H1 (cell line): Measurements from ENCODE around the gene ADH1B. TPM values are rescaled to one million over a fixed set of nuclear protein-coding genes. Genes with fewer than 3 reads are reported as not detected.

Source experiments
- BRCA1 ChIP-seq: IDR thresholded peaks from 2 replicates; pipeline ENCODE4 v1.6.1; 2012; ENCODE audit warnings: low read depth, low read length, improper control_type of control experiment
- CREB1 ChIP-seq: IDR thresholded peaks from 2 replicates; pipeline ENCODE4 v1.6.1; 2012; ENCODE audit warnings: inconsistent platforms
- NANOG ChIP-seq: IDR thresholded peaks from 2 replicates; pipeline ENCODE4 v1.6.1; 2011; ENCODE audit warnings: low read length, low read depth, mild to moderate bottlenecking, inconsistent platforms; ENCODE audit not compliant: insufficient read depth, poor library complexity, severe bottlenecking
- POLR2A ChIP-seq, 2 experiments: IDR thresholded peaks; 1 replicate in 1 of 2; 2 replicates in 1 of 2; pipeline ENCODE4 v1.6.1; 2011; ENCODE audit warnings: low read depth in 2 of 2, low read length in 2 of 2, mild to moderate bottlenecking in 2 of 2; ENCODE audit errors: control extremely low read depth in 1 of 2
- RBBP5 ChIP-seq: IDR thresholded peaks from 2 replicates; pipeline ENCODE4 v1.7.1; 2012; ENCODE audit warnings: low read depth, mild to moderate bottlenecking, inconsistent platforms, low read length, moderate library complexity, borderline replicate concordance
- RFX5 ChIP-seq: IDR thresholded peaks from 2 replicates; pipeline ENCODE4 v1.6.1; 2011; ENCODE audit warnings: low read depth, low read length, improper control_type of control experiment, borderline replicate concordance
- TBP ChIP-seq: IDR thresholded peaks from 2 replicates; pipeline ENCODE4 v1.6.1; 2011; ENCODE audit warnings: low read depth, low read length, improper control_type of control experiment
- ZNF274 ChIP-seq: IDR thresholded peaks from 2 replicates; pipeline ENCODE4 v1.7.0; 2012; ENCODE audit warnings: low read length, borderline replicate concordance; ENCODE audit errors: extremely low read depth
- polyA plus RNA-seq, 7 experiments: library from polyadenylated mRNA; depleted of rRNA in 3 of 7; stranded (reverse) in 5 of 7; unstranded in 2 of 7; fragments of >200 nt in 5 of 7; fragments of 200-250 nt in 2 of 7; gene quantifications; 1 replicate in 5 of 7; 2 replicates in 1 of 7; 4 replicates in 1 of 7; pipeline versions ENCODE4 v1.2.1 to v1.2.3, GENCODE V29; 2011 to 2013; ENCODE audit warnings: missing spikeins in 2 of 7, mixed read lengths in 2 of 7
- total RNA-seq: library from RNA; stranded (reverse); fragmentation: NEBNext Ultra II Directional; extraction: Animal tissue kit (Norgen Biotek cat#: 25700); gene quantifications from 2 replicates; pipeline ENCODE4 v1.2.1, GENCODE V29; 2021

Gene ADH1B
- total and polyA plus RNA-seq, 2 of the 8 experiments (the other 6 are each of a cell fraction or from before 2014, with no cell fraction given), result not detected

GRCh38 chr4:99324361-99324760 is 3.2 kb upstream of the ADH1B start (continued):
- no peak for TF ChIP-seq CREB1
- TF ChIP-seq BRCA1, result no peak
- TF ChIP-seq POLR2A (IDR thresholded peaks at IDR 0.05; ENCODE audit: control extremely low read depth in 1 of 2, low read depth in 2 of 2, low read length in 2 of 2), result no peak
- no peak for TF ChIP-seq RBBP5
- TF ChIP-seq RFX5, result no peak
- TF ChIP-seq TBP, result no peak
- TF ChIP-seq NANOG, result no peak
- no peak for TF ChIP-seq ZNF274
- TF ChIP-seq, all 59 proteins: peak for 0
